ENCODE data around the gene USP35. TPM values are rescaled to one million over a fixed set of nuclear protein-coding genes. Genes with fewer than 3 reads are reported as not detected.

The USP35 gene
- total and polyA plus RNA-seq, 2 donors (not counting 1 experiment from before 2014, with no cell fraction given): 4.6 to 13.0 TPM

DNA sequence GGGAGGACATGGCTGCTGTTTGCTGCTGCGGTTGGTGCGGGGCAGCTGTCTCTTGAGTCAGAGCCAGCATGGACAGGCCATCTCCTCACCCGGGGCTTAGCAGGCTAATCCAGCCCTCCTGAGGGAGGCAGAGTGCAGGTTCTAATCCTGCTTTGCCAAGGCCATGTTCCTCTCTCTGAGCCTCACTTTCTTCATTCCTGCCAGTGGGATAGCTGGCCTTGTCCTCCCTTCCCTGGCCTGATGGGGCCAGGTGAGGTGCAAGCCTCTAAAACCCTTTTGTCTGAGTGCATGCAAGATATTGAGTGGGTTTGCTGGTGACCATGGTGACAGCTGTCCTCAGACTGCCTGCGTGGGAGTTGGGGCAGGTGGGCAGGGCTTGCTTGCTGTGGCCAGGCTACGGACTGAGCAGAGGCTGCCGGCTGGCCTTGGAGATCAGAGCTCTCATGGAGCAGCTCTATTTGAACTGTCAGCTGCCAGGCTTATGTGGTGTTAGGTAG is 3.6 kb downstream of the USP35 start:
- no peaks in the 10 kb centered on the region for H4K20me1 ChIP-seq (ENCODE audit: control insufficient read depth, extremely low read depth, insufficient read depth, low read length)
- peaks cover 12% of the 10 kb centered on the region for H3K4me1 ChIP-seq (ENCODE audit: control insufficient read depth, extremely low read depth, insufficient read depth, low read length)
- peak overlapping the region; percentile 18 for H3K4me2 ChIP-seq (ENCODE audit: extremely low read depth, insufficient read depth, low read length)
- no peak for DNase-seq (ENCODE audit: low read depth in 2 of 2)
- H3K27ac ChIP-seq (ENCODE audit: insufficient read depth, low read length): no peak overlapping the region
- no peaks in the 10 kb centered on the region for H3K9me3 ChIP-seq (ENCODE audit: control insufficient read depth, insufficient read depth, low read depth, low read length)
- no peak overlapping the region for H3K9ac ChIP-seq (ENCODE audit: insufficient read depth, low read length)
- H3K4me3 ChIP-seq (replicated peaks in 1 of 4; ENCODE audit: control extremely low read depth in 1 of 4, insufficient read depth in 1 of 4, low read depth in 3 of 4, low read length in 4 of 4): peak overlapping the region in 1 of 4 experiments; percentile 10
- no peaks in the 10 kb centered on the region for H3K27me3 ChIP-seq (ENCODE audit: control insufficient read depth, insufficient read depth, low read length)
- peaks cover 31% of the 10 kb centered on the region for H3K79me2 ChIP-seq (ENCODE audit: control insufficient read depth, insufficient read depth, low read length)
- no peaks in the 10 kb centered on the region for H3K36me3 ChIP-seq (ENCODE audit: control insufficient read depth, insufficient read depth, low read length)
- TF ChIP-seq EZH2 (IDR thresholded peaks at IDR 0.05; ENCODE audit: low read length, missing control alignments): no peak
- TF ChIP-seq, protein P1, sequence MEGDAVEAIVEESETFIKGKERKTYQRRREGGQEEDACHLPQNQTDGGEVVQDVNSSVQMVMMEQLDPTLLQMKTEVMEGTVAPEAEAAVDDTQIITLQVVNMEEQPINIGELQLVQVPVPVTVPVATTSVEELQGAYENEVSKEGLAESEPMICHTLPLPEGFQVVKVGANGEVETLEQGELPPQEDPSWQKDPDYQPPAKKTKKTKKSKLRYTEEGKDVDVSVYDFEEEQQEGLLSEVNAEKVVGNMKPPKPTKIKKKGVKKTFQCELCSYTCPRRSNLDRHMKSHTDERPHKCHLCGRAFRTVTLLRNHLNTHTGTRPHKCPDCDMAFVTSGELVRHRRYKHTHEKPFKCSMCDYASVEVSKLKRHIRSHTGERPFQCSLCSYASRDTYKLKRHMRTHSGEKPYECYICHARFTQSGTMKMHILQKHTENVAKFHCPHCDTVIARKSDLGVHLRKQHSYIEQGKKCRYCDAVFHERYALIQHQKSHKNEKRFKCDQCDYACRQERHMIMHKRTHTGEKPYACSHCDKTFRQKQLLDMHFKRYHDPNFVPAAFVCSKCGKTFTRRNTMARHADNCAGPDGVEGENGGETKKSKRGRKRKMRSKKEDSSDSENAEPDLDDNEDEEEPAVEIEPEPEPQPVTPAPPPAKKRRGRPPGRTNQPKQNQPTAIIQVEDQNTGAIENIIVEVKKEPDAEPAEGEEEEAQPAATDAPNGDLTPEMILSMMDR (conservative IDR thresholded peaks at IDR 0.05 in 1 of 2, IDR thresholded peaks at IDR 0.05 in 1 of 2; ENCODE audit: low read depth in 1 of 2, low read length in 2 of 2): no peak
- no peak overlapping the region for H2AFZ ChIP-seq (ENCODE audit: low read length)

DNA sequence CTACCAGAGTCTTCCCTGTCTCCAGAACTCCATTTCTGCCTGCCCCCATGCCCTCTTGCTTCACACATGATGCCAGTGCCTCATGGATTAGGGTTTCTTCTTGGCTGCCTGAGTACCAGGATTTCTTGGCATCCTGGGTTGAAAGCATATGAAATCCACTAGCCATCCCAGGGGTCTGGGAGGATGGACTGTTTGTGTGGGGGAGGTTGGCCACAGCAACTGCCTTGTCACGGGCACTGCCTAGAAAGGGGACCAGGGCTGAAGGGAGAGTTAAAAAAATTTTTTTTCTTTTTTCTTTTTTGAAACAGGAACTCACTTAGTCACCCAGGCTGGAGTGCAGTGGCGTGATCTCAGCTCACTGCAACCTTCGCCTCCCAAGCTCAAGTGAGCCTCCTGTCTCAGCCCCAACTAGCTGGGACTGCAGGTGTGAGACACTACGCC is 4.2 kb downstream of the USP35 start:
- peak overlapping the region; percentile 37 for H3K27ac ChIP-seq (ENCODE audit: insufficient read depth, low read length)
- no peaks in the 10 kb centered on the region for H3K9me3 ChIP-seq (ENCODE audit: control insufficient read depth, insufficient read depth, low read depth, low read length)
- H3K36me3 ChIP-seq (ENCODE audit: control insufficient read depth, insufficient read depth, low read length): peaks cover 2% of the 10 kb centered on the region
- H3K27me3 ChIP-seq (ENCODE audit: control insufficient read depth, insufficient read depth, low read length): no peaks in the 10 kb centered on the region
- H3K4me2 ChIP-seq (ENCODE audit: extremely low read depth, insufficient read depth, low read length): peak overlapping the region; percentile 1
- peaks cover 25% of the 10 kb centered on the region for H3K79me2 ChIP-seq (ENCODE audit: control insufficient read depth, insufficient read depth, low read length)
- H3K4me3 ChIP-seq (replicated peaks in 1 of 4; ENCODE audit: control extremely low read depth in 1 of 4, insufficient read depth in 1 of 4, low read depth in 3 of 4, low read length in 4 of 4): no peak overlapping the region
- H3K9ac ChIP-seq (ENCODE audit: insufficient read depth, low read length): no peak overlapping the region
- no peak for TF ChIP-seq EZH2 (IDR thresholded peaks at IDR 0.05; ENCODE audit: low read length, missing control alignments)
- TF ChIP-seq, protein P1 (conservative IDR thresholded peaks at IDR 0.05 in 1 of 2, IDR thresholded peaks at IDR 0.05 in 1 of 2; ENCODE audit: low read depth in 1 of 2, low read length in 2 of 2): no peak
- DNase-seq (ENCODE audit: low read depth in 2 of 2): no peak
- H3K4me1 ChIP-seq (ENCODE audit: control insufficient read depth, extremely low read depth, insufficient read depth, low read length): peaks cover 12% of the 10 kb centered on the region
- no peaks in the 10 kb centered on the region for H4K20me1 ChIP-seq (ENCODE audit: control insufficient read depth, extremely low read depth, insufficient read depth, low read length)
- no peak overlapping the region for H2AFZ ChIP-seq (ENCODE audit: low read length)

DNA sequence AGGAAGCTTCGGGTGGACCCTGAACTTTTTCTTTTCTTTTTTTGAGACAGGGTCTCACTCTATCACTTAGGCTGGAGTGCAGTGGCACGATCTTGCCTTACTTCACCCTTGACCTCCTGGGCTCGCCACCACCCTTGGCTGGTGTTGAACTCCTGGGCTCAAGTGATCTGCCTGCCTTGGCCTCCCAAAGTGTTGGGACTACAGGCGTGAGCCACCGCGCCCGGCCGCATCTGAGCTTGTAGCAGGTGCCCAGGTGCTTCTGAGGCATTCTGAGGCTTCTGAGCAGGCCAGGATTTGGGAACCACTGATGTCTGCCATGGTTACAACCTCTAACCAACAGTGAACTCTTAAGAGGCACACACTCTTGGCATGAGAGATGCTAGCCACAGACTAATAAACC is 5.1 kb downstream of the USP35 start:
- Histone ChIP-seq H3K4me2 (ENCODE audit: extremely low read depth, insufficient read depth, low read length) (no peak overlapping the region), H3K9ac (ENCODE audit: insufficient read depth, low read length) (no peak overlapping the region), H3K4me3 (replicated peaks in 1 of 4; ENCODE audit: control extremely low read depth in 1 of 4, insufficient read depth in 1 of 4, low read depth in 3 of 4, low read length in 4 of 4) (no peak overlapping the region), H3K36me3 (ENCODE audit: control insufficient read depth, insufficient read depth, low read length) (peaks cover 8% of the 10 kb centered on the region), H3K27me3 (ENCODE audit: control insufficient read depth, insufficient read depth, low read length) (no peaks in the 10 kb centered on the region), H3K79me2 (ENCODE audit: control insufficient read depth, insufficient read depth, low read length) (peaks cover 24% of the 10 kb centered on the region), H3K9me3 (ENCODE audit: control insufficient read depth, insufficient read depth, low read depth, low read length) (no peaks in the 10 kb centered on the region), H3K4me1 (ENCODE audit: control insufficient read depth, extremely low read depth, insufficient read depth, low read length) (peaks cover 12% of the 10 kb centered on the region), H4K20me1 (ENCODE audit: control insufficient read depth, extremely low read depth, insufficient read depth, low read length) (no peaks in the 10 kb centered on the region), H3K27ac (ENCODE audit: insufficient read depth, low read length) (no peak overlapping the region), H2AFZ (ENCODE audit: low read length) (no peak overlapping the region)
- no peak for DNase-seq (ENCODE audit: low read depth in 2 of 2)
- no peak for TF ChIP-seq EZH2 (IDR thresholded peaks at IDR 0.05; ENCODE audit: low read length, missing control alignments)
- TF ChIP-seq, protein P1 (conservative IDR thresholded peaks at IDR 0.05 in 1 of 2, IDR thresholded peaks at IDR 0.05 in 1 of 2; ENCODE audit: low read depth in 1 of 2, low read length in 2 of 2): no peak

All from fibroblast of lung (primary cell).